ENCODE data around the gene PLCB1. TPM values are rescaled to one million over a fixed set of nuclear protein-coding genes. Genes with fewer than 3 reads are reported as not detected.
"Not testable (repeated sequence)": the region's sequence is repeated elsewhere in the genome, so short reads cannot be mapped to it uniquely, and the experiment has no call there.

Gene PLCB1
- total RNA-seq, 3 donors from 2014 or later: 7.2 to 50.7 (median 8.8) TPM

- no peaks in the 10 kb centered on the region for H3K9me3 ChIP-seq
- TF ChIP-seq, protein P1, sequence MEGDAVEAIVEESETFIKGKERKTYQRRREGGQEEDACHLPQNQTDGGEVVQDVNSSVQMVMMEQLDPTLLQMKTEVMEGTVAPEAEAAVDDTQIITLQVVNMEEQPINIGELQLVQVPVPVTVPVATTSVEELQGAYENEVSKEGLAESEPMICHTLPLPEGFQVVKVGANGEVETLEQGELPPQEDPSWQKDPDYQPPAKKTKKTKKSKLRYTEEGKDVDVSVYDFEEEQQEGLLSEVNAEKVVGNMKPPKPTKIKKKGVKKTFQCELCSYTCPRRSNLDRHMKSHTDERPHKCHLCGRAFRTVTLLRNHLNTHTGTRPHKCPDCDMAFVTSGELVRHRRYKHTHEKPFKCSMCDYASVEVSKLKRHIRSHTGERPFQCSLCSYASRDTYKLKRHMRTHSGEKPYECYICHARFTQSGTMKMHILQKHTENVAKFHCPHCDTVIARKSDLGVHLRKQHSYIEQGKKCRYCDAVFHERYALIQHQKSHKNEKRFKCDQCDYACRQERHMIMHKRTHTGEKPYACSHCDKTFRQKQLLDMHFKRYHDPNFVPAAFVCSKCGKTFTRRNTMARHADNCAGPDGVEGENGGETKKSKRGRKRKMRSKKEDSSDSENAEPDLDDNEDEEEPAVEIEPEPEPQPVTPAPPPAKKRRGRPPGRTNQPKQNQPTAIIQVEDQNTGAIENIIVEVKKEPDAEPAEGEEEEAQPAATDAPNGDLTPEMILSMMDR (IDR thresholded peaks at IDR 0.05): no peak
- ATAC-seq (no peak), DNase-seq (no peak)
- intact Hi-C loops (cut with DNase I, micrococcal nuclease): no loop called here
- H3K4me3 ChIP-seq: no peak overlapping the region
- H3K36me3 ChIP-seq (ENCODE audit: low read depth): no peaks in the 10 kb centered on the region
- H3K4me1 ChIP-seq (ENCODE audit: low read depth): no peaks in the 10 kb centered on the region
Observed at GRCh38 chr20:8339349-8339748, 207.3 kb downstream of the PLCB1 start.

DNA sequence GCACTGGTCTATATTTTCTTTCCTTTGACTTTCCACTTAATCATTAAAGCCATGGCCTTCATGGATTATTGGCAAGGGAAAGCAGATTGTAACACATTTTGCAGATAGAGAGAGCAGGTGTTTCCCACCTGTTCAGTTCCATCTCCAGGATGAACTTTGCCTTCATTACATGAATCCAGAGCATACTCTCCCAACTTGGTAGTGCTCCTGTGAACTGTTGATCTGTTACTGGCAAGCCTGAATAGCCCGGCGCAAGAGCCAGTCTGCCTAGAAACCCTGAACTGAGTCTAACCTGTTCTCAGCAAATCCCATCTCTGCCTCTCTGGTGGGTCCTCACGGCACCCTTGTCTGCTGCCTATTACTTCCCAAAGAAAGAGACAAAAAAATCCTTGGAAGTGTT, 210.3 kb downstream of the PLCB1 start:
- ATAC-seq (no peak), DNase-seq (no peak)
- H3K4me3 ChIP-seq: no peak overlapping the region
- no peaks in the 10 kb centered on the region for H3K9me3 ChIP-seq
- TF ChIP-seq, protein P1 (IDR thresholded peaks at IDR 0.05): no peak
- intact Hi-C loops (cut with DNase I, micrococcal nuclease): no loop called here
- no peaks in the 10 kb centered on the region for H3K4me1 ChIP-seq (ENCODE audit: low read depth)
- no peaks in the 10 kb centered on the region for H3K36me3 ChIP-seq (ENCODE audit: low read depth)

- Histone ChIP-seq H3K4me1 (ENCODE audit: low read depth) (no peaks in the 10 kb centered on the region), H3K4me3 (no peak overlapping the region), H3K36me3 (ENCODE audit: low read depth) (no peaks in the 10 kb centered on the region), H3K9me3 (no peaks in the 10 kb centered on the region)
- DNase-seq (no peak), ATAC-seq (no peak)
- intact Hi-C loops (cut with DNase I, micrococcal nuclease): no loop called here
- TF ChIP-seq, protein P1 (IDR thresholded peaks at IDR 0.05): no peak
Observed at GRCh38 chr20:8344106-8344505, 212.0 kb downstream of the PLCB1 start.

GRCh38 chr20:8344631-8345030, 212.6 kb downstream of the PLCB1 start:
- ATAC-seq: no peak
- intact Hi-C loops (cut with DNase I, micrococcal nuclease): no loop called here
- TF ChIP-seq, protein P1 (IDR thresholded peaks at IDR 0.05): no peak
- Histone ChIP-seq H3K9me3 (no peaks in the 10 kb centered on the region), H3K4me1 (ENCODE audit: low read depth) (no peaks in the 10 kb centered on the region), H3K36me3 (ENCODE audit: low read depth) (no peaks in the 10 kb centered on the region), H3K4me3 (no peak overlapping the region)
- DNase-seq: no peak

DNA sequence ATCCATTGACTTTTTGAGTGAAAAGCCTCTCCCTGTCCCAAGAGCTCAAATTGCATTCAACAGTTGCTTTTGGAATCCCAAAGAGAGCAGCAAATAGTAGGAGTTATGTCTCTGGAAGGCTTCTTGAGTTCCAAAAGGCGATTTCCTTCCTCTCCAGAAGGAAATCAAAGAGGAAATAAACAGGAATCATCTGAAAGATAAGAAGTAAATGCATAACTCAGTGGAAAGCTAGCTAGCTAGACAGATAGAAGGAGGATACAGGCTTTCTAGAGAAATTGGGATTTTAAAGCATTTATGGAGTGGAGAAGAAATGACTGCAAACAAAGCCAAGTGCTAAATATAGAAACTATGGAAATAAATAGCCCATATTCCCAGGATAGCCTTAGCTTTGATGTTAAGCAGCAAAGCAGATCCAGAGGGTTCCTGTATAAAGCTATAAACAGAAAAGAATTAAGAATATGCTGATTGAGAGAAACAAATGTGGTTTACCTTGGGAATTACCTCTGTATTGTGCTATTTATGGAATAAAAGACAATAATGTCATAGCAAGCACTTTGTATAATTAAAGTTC, 214.7 kb downstream of the PLCB1 start:
- TF ChIP-seq, protein P1 (IDR thresholded peaks at IDR 0.05): no peak
- Histone ChIP-seq H3K9me3 (no peaks in the 10 kb centered on the region), H3K4me1 (ENCODE audit: low read depth) (no peaks in the 10 kb centered on the region), H3K36me3 (ENCODE audit: low read depth) (no peaks in the 10 kb centered on the region), H3K4me3 (no peak overlapping the region)
- intact Hi-C loops (cut with DNase I, micrococcal nuclease): no loop called here
- ATAC-seq: no peak
- no peak for DNase-seq

- intact Hi-C loops (cut with DNase I, micrococcal nuclease); DNase-seq: not testable (repeated sequence)
Observed at GRCh38 chr20:8350225-8350624, 218.2 kb downstream of the PLCB1 start.

More at GRCh38 chr20:8350225-8350624, 218.2 kb downstream of the PLCB1 start:
- H3K36me3 ChIP-seq (ENCODE audit: low read depth); ATAC-seq; H3K4me1 ChIP-seq (ENCODE audit: low read depth); H3K9me3 ChIP-seq; H3K4me3 ChIP-seq: not testable (repeated sequence)

Measured in mucosa of descending colon (tissue), 3 donors.